ENCODE data around the gene EIF4G3. TPM values are rescaled to one million over a fixed set of nuclear protein-coding genes. Genes with fewer than 3 reads are reported as not detected.
"Not testable (repeated sequence)": the region's sequence is repeated elsewhere in the genome, so short reads cannot be mapped to it uniquely, and the experiment has no call there.

EIF4G3 gene
- total RNA-seq, 4 donors from 2014 or later, result 18.8 to 75.0 (median 34.9) TPM

DNA sequence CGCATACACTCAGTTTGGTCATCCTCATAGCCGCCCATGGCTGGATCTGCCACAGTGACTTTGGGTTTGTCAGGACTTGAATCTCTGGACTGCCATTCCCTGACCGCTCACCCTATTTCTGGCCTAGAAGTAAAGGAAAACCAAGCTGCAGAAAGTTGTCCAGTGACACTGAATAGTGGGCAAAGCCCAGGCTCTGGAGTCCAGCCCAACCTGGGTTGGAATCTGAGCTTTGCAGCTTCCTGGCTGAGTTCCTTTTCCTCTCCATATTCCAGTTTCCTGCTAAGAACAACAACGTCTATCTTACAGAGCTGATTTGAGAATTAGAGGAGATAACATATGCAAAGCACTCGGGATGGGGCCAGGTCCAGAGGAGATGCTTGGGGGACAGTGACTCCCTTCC lies 15.6 kb upstream of the EIF4G3 start:
- DNase-seq, result no peak
- Histone ChIP-seq H3K36me3 (no peaks in the 10 kb centered on the region), H3K27me3 (no peaks in the 10 kb centered on the region), H3K4me3 (no peak overlapping the region), H3K27ac (no peak overlapping the region), H3K9me3 (no peaks in the 10 kb centered on the region), H3K4me1 (no peaks in the 10 kb centered on the region)
- intact Hi-C loops (cut with DNase I; ENCODE audit: low total_unique reads), result no loop called here
- TF ChIP-seq, protein P1, sequence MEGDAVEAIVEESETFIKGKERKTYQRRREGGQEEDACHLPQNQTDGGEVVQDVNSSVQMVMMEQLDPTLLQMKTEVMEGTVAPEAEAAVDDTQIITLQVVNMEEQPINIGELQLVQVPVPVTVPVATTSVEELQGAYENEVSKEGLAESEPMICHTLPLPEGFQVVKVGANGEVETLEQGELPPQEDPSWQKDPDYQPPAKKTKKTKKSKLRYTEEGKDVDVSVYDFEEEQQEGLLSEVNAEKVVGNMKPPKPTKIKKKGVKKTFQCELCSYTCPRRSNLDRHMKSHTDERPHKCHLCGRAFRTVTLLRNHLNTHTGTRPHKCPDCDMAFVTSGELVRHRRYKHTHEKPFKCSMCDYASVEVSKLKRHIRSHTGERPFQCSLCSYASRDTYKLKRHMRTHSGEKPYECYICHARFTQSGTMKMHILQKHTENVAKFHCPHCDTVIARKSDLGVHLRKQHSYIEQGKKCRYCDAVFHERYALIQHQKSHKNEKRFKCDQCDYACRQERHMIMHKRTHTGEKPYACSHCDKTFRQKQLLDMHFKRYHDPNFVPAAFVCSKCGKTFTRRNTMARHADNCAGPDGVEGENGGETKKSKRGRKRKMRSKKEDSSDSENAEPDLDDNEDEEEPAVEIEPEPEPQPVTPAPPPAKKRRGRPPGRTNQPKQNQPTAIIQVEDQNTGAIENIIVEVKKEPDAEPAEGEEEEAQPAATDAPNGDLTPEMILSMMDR (IDR thresholded peaks at IDR 0.05), result no peak
- no peak for TF ChIP-seq POLR2A (IDR thresholded peaks at IDR 0.05)

DNA sequence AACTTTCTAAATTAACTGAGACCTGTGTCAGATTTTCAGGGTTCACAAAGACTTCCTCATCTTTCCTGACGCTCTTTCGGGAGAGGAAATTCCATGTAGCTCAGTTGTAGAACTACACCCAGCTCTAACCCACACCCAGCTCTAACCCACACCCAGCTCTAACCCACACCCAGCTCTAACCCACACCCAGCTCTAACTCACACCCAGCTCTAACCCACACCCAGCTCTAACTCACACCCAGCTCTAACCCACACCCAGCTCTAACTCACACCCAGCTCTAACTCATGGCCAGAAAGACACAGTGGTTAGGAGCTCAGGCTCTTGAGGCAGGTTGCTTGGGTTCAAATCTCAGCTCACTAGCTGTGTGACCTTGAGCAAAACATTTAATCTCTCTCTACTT lies 14.1 kb upstream of the EIF4G3 start:
- H3K9me3 ChIP-seq; H3K4me3 ChIP-seq; intact Hi-C loops (cut with DNase I; ENCODE audit: low total_unique reads); H3K4me1 ChIP-seq; DNase-seq; H3K36me3 ChIP-seq; H3K27ac ChIP-seq; H3K27me3 ChIP-seq: not testable (repeated sequence)

DNA sequence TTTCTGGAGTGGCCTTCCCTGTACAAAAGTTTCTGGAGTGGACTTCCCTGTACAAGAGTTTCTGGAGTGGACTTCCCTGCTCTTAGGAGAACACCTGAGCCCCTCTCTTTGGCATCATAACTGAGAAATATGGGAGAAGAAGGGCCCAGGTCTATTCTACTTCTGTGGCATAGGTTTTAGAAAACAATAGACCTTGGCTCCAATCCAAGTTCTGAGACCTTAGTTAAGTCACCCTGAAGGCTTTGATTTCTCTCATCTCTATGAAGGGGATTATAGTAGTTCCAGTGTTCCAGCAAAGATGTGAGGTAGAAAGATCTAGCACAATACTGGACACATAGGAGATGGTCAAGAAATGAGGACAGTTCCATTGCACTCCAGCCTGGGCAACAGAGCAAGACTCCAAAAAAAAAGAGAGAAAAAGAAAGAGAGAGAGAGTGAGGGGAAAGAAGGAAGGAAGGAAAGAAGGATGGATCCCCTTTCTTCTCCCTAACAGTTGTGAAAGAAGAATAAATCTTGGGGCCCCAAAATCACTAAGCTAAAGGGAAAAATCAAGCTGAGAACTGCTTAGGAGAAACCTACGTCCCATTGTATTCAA lies 13.3 kb upstream of the EIF4G3 start:
- no peaks in the 10 kb centered on the region for H3K4me1 ChIP-seq
- no peak for DNase-seq
- H3K36me3 ChIP-seq, result no peaks in the 10 kb centered on the region
- no peaks in the 10 kb centered on the region for H3K27me3 ChIP-seq
- no peak for TF ChIP-seq POLR2A (IDR thresholded peaks at IDR 0.05)
- TF ChIP-seq, protein P1 (IDR thresholded peaks at IDR 0.05), result no peak
- intact Hi-C loops (cut with DNase I; ENCODE audit: low total_unique reads), result no loop called here
- H3K27ac ChIP-seq, result no peak overlapping the region
- H3K9me3 ChIP-seq, result no peaks in the 10 kb centered on the region
- H3K4me3 ChIP-seq, result no peak overlapping the region

DNA sequence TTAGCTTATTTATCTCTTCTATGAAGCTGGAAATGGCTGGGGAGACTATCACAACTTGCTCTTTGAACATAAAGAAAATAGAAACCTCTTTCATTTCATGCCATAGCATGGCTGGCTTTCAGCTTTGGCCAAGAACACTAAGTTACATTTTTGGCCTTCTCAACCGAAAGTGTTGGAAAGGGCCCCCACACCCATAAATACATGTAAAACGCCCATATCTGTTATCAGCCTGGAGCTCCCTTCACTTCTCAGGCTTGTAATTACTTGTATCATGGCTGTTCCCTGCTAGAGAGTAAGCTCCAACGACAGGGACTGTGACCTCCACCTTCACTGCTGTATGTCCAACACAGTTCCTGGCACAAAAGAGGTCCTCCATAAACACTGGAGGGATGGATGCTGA lies 12.7 kb upstream of the EIF4G3 start:
- H3K27ac ChIP-seq, result no peak overlapping the region
- H3K4me3 ChIP-seq, result no peak overlapping the region
- TF ChIP-seq, protein P1 (IDR thresholded peaks at IDR 0.05), result no peak
- no peak for TF ChIP-seq POLR2A (IDR thresholded peaks at IDR 0.05)
- H3K36me3 ChIP-seq, result no peaks in the 10 kb centered on the region
- intact Hi-C loops (cut with DNase I; ENCODE audit: low total_unique reads), result no loop called here
- H3K9me3 ChIP-seq, result no peaks in the 10 kb centered on the region
- DNase-seq, result no peak
- no peaks in the 10 kb centered on the region for H3K27me3 ChIP-seq
- no peaks in the 10 kb centered on the region for H3K4me1 ChIP-seq

DNA sequence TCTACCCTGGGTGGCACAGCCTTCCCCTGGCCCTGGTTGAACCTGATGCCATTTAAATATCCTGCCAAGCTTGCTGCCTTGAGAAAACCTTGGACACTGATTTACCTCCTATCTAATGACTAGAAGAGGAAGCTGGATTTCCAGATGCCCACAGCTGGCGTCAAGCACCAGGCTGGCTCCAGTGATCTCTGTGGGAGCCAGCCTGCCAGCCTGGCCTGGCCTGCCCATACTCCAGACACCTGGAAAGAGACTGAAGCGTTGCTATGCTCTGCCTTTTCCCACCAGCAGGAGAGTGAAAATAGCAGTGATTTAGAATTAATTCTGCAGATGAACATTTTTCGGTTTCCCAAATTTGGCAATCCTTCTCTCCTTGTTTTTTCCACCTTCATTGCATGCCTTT lies 11.5 kb upstream of the EIF4G3 start:
- H3K4me3 ChIP-seq, result no peak overlapping the region
- no peaks in the 10 kb centered on the region for H3K4me1 ChIP-seq
- intact Hi-C loops (cut with DNase I; ENCODE audit: low total_unique reads), result no loop called here
- no peak overlapping the region for H3K27ac ChIP-seq
- TF ChIP-seq, protein P1 (IDR thresholded peaks at IDR 0.05), result no peak
- no peak for TF ChIP-seq POLR2A (IDR thresholded peaks at IDR 0.05)
- H3K36me3 ChIP-seq, result no peaks in the 10 kb centered on the region
- no peaks in the 10 kb centered on the region for H3K9me3 ChIP-seq
- no peaks in the 10 kb centered on the region for H3K27me3 ChIP-seq
- no peak for DNase-seq

DNA sequence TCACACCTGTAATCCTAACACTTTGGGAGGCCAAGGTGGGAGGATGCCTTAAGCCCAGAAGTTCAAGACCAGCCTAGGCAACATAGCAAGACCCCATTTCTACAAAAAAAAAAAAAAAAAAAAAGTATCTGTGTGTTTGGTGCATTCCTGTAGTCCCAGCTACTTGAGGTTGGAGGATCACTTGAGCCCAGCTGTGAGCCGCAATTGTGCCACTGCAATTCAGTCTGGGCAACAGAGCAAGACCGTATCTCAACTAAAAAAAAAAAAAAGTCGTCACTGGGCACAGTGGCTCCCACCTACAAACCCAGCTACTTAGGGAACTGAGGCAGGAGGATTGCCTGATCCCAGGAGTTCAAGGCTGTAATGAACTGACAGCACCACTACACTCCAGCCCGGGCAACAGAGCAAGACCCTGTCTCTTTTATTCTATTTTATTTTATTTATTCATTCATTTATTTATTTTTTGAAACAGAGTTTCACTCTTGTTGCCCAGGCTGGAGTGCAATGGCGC lies 8.6 kb upstream of the EIF4G3 start:
- no peak for DNase-seq
- no peak overlapping the region for H3K27ac ChIP-seq
- no peak for TF ChIP-seq POLR2A (IDR thresholded peaks at IDR 0.05)
- TF ChIP-seq, protein P1 (IDR thresholded peaks at IDR 0.05), result no peak

More for the DNA sequence above, 8.6 kb upstream of the EIF4G3 start:
- Histone ChIP-seq H3K9me3 (no peaks in the 10 kb centered on the region), H3K36me3 (no peaks in the 10 kb centered on the region), H3K4me1 (no peaks in the 10 kb centered on the region), H3K4me3 (no peak overlapping the region), H3K27me3 (no peaks in the 10 kb centered on the region)
- intact Hi-C loops (cut with DNase I; ENCODE audit: low total_unique reads), result no loop called here
